SK-N-SH (cell line): ENCODE measurements around the gene PPP2R5D. TPM values are rescaled to one million over a fixed set of nuclear protein-coding genes. Genes with fewer than 3 reads are reported as not detected.

Source experiments
- CTCF ChIA-PET: fragments of 300-600, 350-600 bp; formaldehyde crosslinking; extraction: SDS; loops from one replicate; lab custom pipeline; 2021; lab: Yijun Ruan, JAX
- POLR2A ChIA-PET: fragments of 350-600 bp; sonication (Branson Sonifier 250); formaldehyde crosslinking; extraction: SDS; loops from one replicate; lab custom pipeline; 2020; ENCODE audit warnings: antibody characterized with exemption, inconsistent platforms; lab: Yijun Ruan, JAX
- DNase-seq: peaks from one replicate; pipeline ENCODE4 v3.0.0; 2012
- H2AFZ ChIP-seq: fragments of 200-600 bp; sonication (generic); 2 replicates; pipeline ENCODE4 v1.8.1; 2016; ENCODE audit warnings: antibody characterized with exemption, mild to moderate bottlenecking, low read depth
- H3F3A ChIP-seq: fragments of 200-600 bp; sonication (generic); replicated peaks from 2 replicates; pipeline ENCODE3; 2016; ENCODE audit warnings: antibody characterized with exemption, mild to moderate bottlenecking; ENCODE audit not compliant: insufficient read depth
- H3K27ac ChIP-seq, 2 experiments: fragments of 200-500 bp in 1 of 2; fragments of 200-600 bp in 1 of 2; sonication (Bioruptor generic) in 1 of 2; sonication (generic), shearing (Covaris generic) in 1 of 2; 2 replicates each; pipeline versions ENCODE4 v1.5.1 to v1.6.1; 2014 to 2016; ENCODE audit warnings: low read depth in 2 of 2, inconsistent platforms in 1 of 2, low read length in 1 of 2, mild to moderate bottlenecking in 1 of 2, mixed read lengths in 1 of 2
- H3K27me3 ChIP-seq: fragments of 200-600 bp; sonication (generic), shearing (Covaris generic); 2 replicates; pipeline ENCODE4 v1.6.1; 2016; ENCODE audit warnings: mixed run types; ENCODE audit not compliant: insufficient read depth
- H3K36me3 ChIP-seq, 2 experiments: fragments of 200-500 bp in 1 of 2; fragments of 200-600 bp in 1 of 2; sonication (Bioruptor generic) in 1 of 2; sonication (generic) in 1 of 2; replicated peaks in 1 of 2; 2 replicates each; pipeline versions ENCODE3 to v1.5.1; 2014 to 2016; ENCODE audit warnings: low read length in 1 of 2, mild to moderate bottlenecking in 1 of 2; ENCODE audit not compliant: insufficient read depth in 2 of 2, control insufficient read depth in 1 of 2
- H3K4me1 ChIP-seq, 2 experiments: fragments of 200-500 bp in 1 of 2; fragments of 200-600 bp in 1 of 2; sonication (Bioruptor generic) in 1 of 2; sonication (generic), shearing (Covaris generic) in 1 of 2; 2 replicates each; pipeline versions ENCODE4 v1.5.1 to v1.6.1; 2014 to 2016; ENCODE audit warnings: low read depth in 1 of 2, low read length in 1 of 2, mixed run types in 1 of 2; ENCODE audit not compliant: insufficient read depth in 2 of 2, control insufficient read depth in 1 of 2
- H3K4me2 ChIP-seq: fragments of 200-600 bp; sonication (generic), shearing (Covaris generic); 2 replicates; pipeline ENCODE4 v1.6.1; 2017; ENCODE audit warnings: mixed run types
- H3K4me3 ChIP-seq, 2 experiments: fragments of 200-500 bp in 1 of 2; fragments of 200-600 bp in 1 of 2; sonication (Bioruptor generic) in 1 of 2; sonication (generic), shearing (Covaris generic) in 1 of 2; 2 replicates each; pipeline versions ENCODE4 v1.5.1 to v1.8.1; 2014 to 2016; ENCODE audit warnings: low read depth in 2 of 2, inconsistent platforms in 1 of 2, low read length in 1 of 2, mild to moderate bottlenecking in 1 of 2, mixed read lengths in 1 of 2, moderate library complexity in 1 of 2
- H3K79me2 ChIP-seq: fragments of 200-600 bp; sonication (generic); 2 replicates; pipeline ENCODE4 v1.8.1; 2017; ENCODE audit warnings: mild to moderate bottlenecking; ENCODE audit not compliant: insufficient read depth
- H3K9ac ChIP-seq: fragments of 200-600 bp; sonication (generic); 2 replicates; pipeline ENCODE4 v1.6.1; 2017; ENCODE audit warnings: mixed run types
- H3K9me2 ChIP-seq: fragments of 200-600 bp; sonication (generic); 2 replicates; pipeline ENCODE4 v1.6.1; 2017; ENCODE audit warnings: mixed run types
- H3K9me3 ChIP-seq: fragments of 200-600 bp; sonication (generic); 2 replicates; pipeline ENCODE4 v1.6.1; 2017; ENCODE audit warnings: mixed run types, mild to moderate bottlenecking, moderate library complexity
- H4K20me1 ChIP-seq: fragments of 200-600 bp; sonication (generic); 2 replicates; pipeline ENCODE4 v1.6.1; 2017; ENCODE audit warnings: mild to moderate bottlenecking, mixed run types; ENCODE audit not compliant: insufficient read depth
- ELF1 ChIP-seq: IDR thresholded peaks from 2 replicates; pipeline ENCODE4 v1.4.0; 2012
- EP300 ChIP-seq, 2 experiments: IDR thresholded peaks; 2 replicates each; pipeline versions ENCODE4 v1.4.0 to v1.6.1; 2012; ENCODE audit warnings: borderline replicate concordance in 1 of 2, low read depth in 1 of 2, low read length in 1 of 2
- GATA2 ChIP-seq: sonication (generic); formaldehyde crosslinking; IDR thresholded peaks from 2 replicates; pipeline ENCODE4 v1.5.0; 2020; ENCODE audit warnings: mild to moderate bottlenecking, missing genetic modification reagents
- IRF3 ChIP-seq: fragments of 150-350 bp; IDR thresholded peaks from 2 replicates; pipeline ENCODE4 v1.6.1; 2016; ENCODE audit warnings: mild to moderate bottlenecking, low read depth, low read length
- JUND ChIP-seq: IDR thresholded peaks from 2 replicates; pipeline ENCODE4 v1.4.0; 2012
- NFIC ChIP-seq: IDR thresholded peaks from 2 replicates; pipeline ENCODE4 v1.4.0; 2012; ENCODE audit warnings: borderline replicate concordance
- NRF1 ChIP-seq: IDR thresholded peaks from 2 replicates; pipeline ENCODE4 v1.6.1; 2012; ENCODE audit warnings: low read depth, mild to moderate bottlenecking, low read length
- RAD21 ChIP-seq: IDR thresholded peaks from 2 replicates; pipeline ENCODE4 v1.6.1; 2012; ENCODE audit warnings: mild to moderate bottlenecking, low read length
- RFX5 ChIP-seq: IDR thresholded peaks from 2 replicates; pipeline ENCODE4 v1.6.1; 2012; ENCODE audit warnings: mild to moderate bottlenecking, improper control_type of control experiment, low read length
- SIN3A ChIP-seq: IDR thresholded peaks from 2 replicates; pipeline ENCODE4 v1.6.1; 2012; ENCODE audit warnings: low read depth, mild to moderate bottlenecking, low read length, moderate library complexity, borderline replicate concordance
- SMC3 ChIP-seq: IDR thresholded peaks from 2 replicates; pipeline ENCODE4 v1.6.1; 2012; ENCODE audit warnings: low read depth, low read length, improper control_type of control experiment
- TCF12 ChIP-seq: IDR thresholded peaks from 2 replicates; pipeline ENCODE4 v1.4.0; 2012
- TEAD4 ChIP-seq: IDR thresholded peaks from 2 replicates; pipeline ENCODE4 v1.4.0; 2012; ENCODE audit warnings: mild to moderate bottlenecking, borderline replicate concordance; ENCODE audit not compliant: insufficient read depth
- YY1 ChIP-seq: IDR thresholded peaks from 2 replicates; pipeline ENCODE4 v1.4.0; 2012; ENCODE audit warnings: low read depth, mild to moderate bottlenecking
- ZBTB33 ChIP-seq: IDR thresholded peaks from 2 replicates; pipeline ENCODE4 v1.4.0; 2012; ENCODE audit warnings: low read depth, borderline replicate concordance
- WGBS: methylation state at CpG from one replicate; pipeline ENCODE4 v1.1.6; 2017; ENCODE audit warnings: low lambda C conversion rate; 5-methylcytosine and 5-hydroxymethylcytosine counted together
- polyA plus RNA-seq, 3 experiments: library from polyadenylated mRNA; depleted of rRNA; stranded (reverse); fragments of >200 nt; gene quantifications; 2 replicates each; pipeline ENCODE4 v1.2.3, GENCODE V29; 2012
- TF ChIP-seq, protein P1 (sequence below): IDR thresholded peaks from 2 replicates; pipeline ENCODE4 v1.4.0; 2012; ENCODE audit warnings: low read depth
- TF ChIP-seq, protein P2 (sequence below): IDR thresholded peaks from 2 replicates; pipeline ENCODE4 v1.4.0; 2012; ENCODE audit warnings: low read depth, borderline replicate concordance
- TF ChIP-seq, protein P3 (sequence below): IDR thresholded peaks from 2 replicates; pipeline ENCODE4; 2012

PPP2R5D gene
- polyA plus RNA-seq, 1 of the 3 experiments (the other 2 are of a cell fraction) = 37.6 TPM

DNA sequence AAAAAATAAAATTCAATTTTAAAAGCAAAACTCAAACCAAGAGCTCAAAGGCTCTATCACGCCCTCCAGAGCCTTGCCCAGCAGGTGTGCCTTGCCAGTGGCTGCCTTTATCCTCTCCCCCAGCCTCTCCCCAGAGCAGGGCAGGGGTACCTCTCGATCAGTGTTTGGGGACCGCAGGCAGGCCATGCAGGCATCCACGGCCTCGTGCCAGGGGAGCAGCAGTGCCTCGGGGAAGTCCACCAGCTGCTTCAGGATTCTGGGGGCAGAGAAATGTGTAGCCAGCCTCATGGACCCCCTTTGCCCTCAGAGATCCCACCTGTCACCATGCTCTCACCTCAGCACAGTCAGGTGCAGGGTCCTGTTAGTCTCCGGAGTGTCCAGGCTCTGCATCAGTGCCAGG is 63.6 kb downstream of the PPP2R5D start:
- peaks cover 22% of the 10 kb centered on the region for H3K79me2 ChIP-seq
- no peak overlapping the region for H3K9ac ChIP-seq
- peaks cover 8 to 21% of the 10 kb centered on the region in 2 experiments; a peak in 3 of 4 replicates for H3K4me1 ChIP-seq
- H3K9me2 ChIP-seq = no peaks in the 10 kb centered on the region
- no peak overlapping the region for H2AFZ ChIP-seq
- H3K27me3 ChIP-seq = no peaks in the 10 kb centered on the region
- 93% methylated on average over 6 of the region's 7 CpGs for WGBS
- peaks cover 14 to 68% of the 10 kb centered on the region in 2 experiments for H3K36me3 ChIP-seq
- no peaks in the 10 kb centered on the region for H4K20me1 ChIP-seq
- ChIA-PET CTCF (interaction anchor here (0.6 to 1.5 kb wide), 2 partner anchors 96 to 449 kb away, joined by 3 to 5 read pairs; no protein-coding TSS in a partner anchor), POLR2A (no interaction called here)
- H3K9me3 ChIP-seq = no peaks in the 10 kb centered on the region
- no peak overlapping the region for H3K4me3 ChIP-seq
- no peak for DNase-seq
- no peak overlapping the region for H3K4me2 ChIP-seq
- H3F3A ChIP-seq = no peaks in the 10 kb centered on the region
- TF ChIP-seq JUND (no peak), SIN3A (no peak), NRF1 (no peak), IRF3 (no peak), SMC3 (no peak), ZBTB33 (no peak), TCF12 (no peak), GATA2 (CRISPR knock-in tag) (no peak), RAD21 (no peak), YY1 (no peak), ELF1 (no peak), EP300 (IDR thresholded peaks at IDR 0.05; ENCODE audit: borderline replicate concordance in 1 of 2, low read depth in 1 of 2, low read length in 1 of 2) (no peak), TEAD4 (no peak), RFX5 (no peak), NFIC (no peak)
- TF ChIP-seq, protein P1, sequence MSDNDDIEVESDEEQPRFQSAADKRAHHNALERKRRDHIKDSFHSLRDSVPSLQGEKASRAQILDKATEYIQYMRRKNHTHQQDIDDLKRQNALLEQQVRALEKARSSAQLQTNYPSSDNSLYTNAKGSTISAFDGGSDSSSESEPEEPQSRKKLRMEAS = no peak
- TF ChIP-seq, protein P2, sequence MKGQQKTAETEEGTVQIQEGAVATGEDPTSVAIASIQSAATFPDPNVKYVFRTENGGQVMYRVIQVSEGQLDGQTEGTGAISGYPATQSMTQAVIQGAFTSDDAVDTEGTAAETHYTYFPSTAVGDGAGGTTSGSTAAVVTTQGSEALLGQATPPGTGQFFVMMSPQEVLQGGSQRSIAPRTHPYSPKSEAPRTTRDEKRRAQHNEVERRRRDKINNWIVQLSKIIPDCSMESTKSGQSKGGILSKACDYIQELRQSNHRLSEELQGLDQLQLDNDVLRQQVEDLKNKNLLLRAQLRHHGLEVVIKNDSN = no peak
- TF ChIP-seq, protein P3, sequence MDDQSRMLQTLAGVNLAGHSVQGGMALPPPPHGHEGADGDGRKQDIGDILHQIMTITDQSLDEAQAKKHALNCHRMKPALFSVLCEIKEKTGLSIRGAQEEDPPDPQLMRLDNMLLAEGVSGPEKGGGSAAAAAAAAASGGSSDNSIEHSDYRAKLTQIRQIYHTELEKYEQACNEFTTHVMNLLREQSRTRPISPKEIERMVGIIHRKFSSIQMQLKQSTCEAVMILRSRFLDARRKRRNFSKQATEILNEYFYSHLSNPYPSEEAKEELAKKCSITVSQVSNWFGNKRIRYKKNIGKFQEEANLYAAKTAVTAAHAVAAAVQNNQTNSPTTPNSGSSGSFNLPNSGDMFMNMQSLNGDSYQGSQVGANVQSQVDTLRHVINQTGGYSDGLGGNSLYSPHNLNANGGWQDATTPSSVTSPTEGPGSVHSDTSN = no peak
- no peak overlapping the region for H3K27ac ChIP-seq
